ENCODE measurements around the gene CYP1A2.

The CYP1A2 gene

GRCh38 chr15:74748322-74748946 is at the start of gene CYP1A2:
Gene CYP1A2 (plus strand): TSS chr15:74748845. CDS start chr15:74749739, 894 bp downstream.
- DNase-seq (ENCODE audit: extremely low read depth, low read depth): no peak
- TF ChIP-seq CTCF (IDR thresholded peaks at IDR 0.05; ENCODE audit: low read depth, low read length, missing control alignments): no peak
- no peak within 1 kb of the TSS for H3K4me3 ChIP-seq (replicated peaks; ENCODE audit: low read depth, low read length)

- H3K4me3 ChIP-seq (replicated peaks; ENCODE audit: low read depth, low read length): no peak overlapping the region
- no peak for TF ChIP-seq CTCF (IDR thresholded peaks at IDR 0.05; ENCODE audit: low read depth, low read length, missing control alignments)
- DNase-seq (ENCODE audit: extremely low read depth, low read depth): no peak
Measured at GRCh38 chr15:74709011-74709410, 39.6 kb upstream of the CYP1A2 start.

GRCh38 chr15:74709892-74710291 is 38.8 kb upstream of the CYP1A2 start:
- DNase-seq (ENCODE audit: extremely low read depth, low read depth): no peak
- TF ChIP-seq CTCF (IDR thresholded peaks at IDR 0.05; ENCODE audit: low read depth, low read length, missing control alignments): no peak
- H3K4me3 ChIP-seq (replicated peaks; ENCODE audit: low read depth, low read length): no peak overlapping the region

GRCh38 chr15:74710319-74711094 is 38.1 kb upstream of the CYP1A2 start:
- TF ChIP-seq CTCF (IDR thresholded peaks at IDR 0.05; ENCODE audit: low read depth, low read length, missing control alignments): no peak
- DNase-seq (ENCODE audit: extremely low read depth, low read depth): no peak
- no peak overlapping the region for H3K4me3 ChIP-seq (replicated peaks; ENCODE audit: low read depth, low read length)

GRCh38 chr15:74712311-74712710 is 36.3 kb upstream of the CYP1A2 start:
- TF ChIP-seq CTCF (IDR thresholded peaks at IDR 0.05; ENCODE audit: low read depth, low read length, missing control alignments): no peak
- no peak overlapping the region for H3K4me3 ChIP-seq (replicated peaks; ENCODE audit: low read depth, low read length)
- no peak for DNase-seq (ENCODE audit: extremely low read depth, low read depth)

GRCh38 chr15:74716651-74717050 is 32.0 kb upstream of the CYP1A2 start:
- no peak for DNase-seq (ENCODE audit: extremely low read depth, low read depth)
- no peak for TF ChIP-seq CTCF (IDR thresholded peaks at IDR 0.05; ENCODE audit: low read depth, low read length, missing control alignments)
- no peak overlapping the region for H3K4me3 ChIP-seq (replicated peaks; ENCODE audit: low read depth, low read length)
